H9 (cell line): ENCODE results near the gene ADAM23. TPM values are rescaled to one million over a fixed set of nuclear protein-coding genes. Genes with fewer than 3 reads are reported as not detected.

Experiments used
- DNase-seq: peaks from one replicate; pipeline ENCODE4 v3.0.0-alpha.2; 2017
- H2AFZ ChIP-seq: one replicate; pipeline ENCODE4 v1.6.1; 2013; ENCODE audit warnings: mild to moderate bottlenecking, low read length, control low read depth, moderate library complexity
- H2AK5ac ChIP-seq: 2 replicates; pipeline ENCODE4 v1.6.1; 2013; ENCODE audit warnings: low read length, control low read depth, mixed read lengths; ENCODE audit not compliant: insufficient read length
- H2BK120ac ChIP-seq: one replicate; pipeline ENCODE4 v1.6.1; 2013; ENCODE audit warnings: low read depth, mild to moderate bottlenecking, low read length, control low read depth, inconsistent platforms; ENCODE audit not compliant: poor library complexity, severe bottlenecking
- H2BK12ac ChIP-seq: 2 replicates; pipeline ENCODE4 v1.6.1; 2013; ENCODE audit warnings: low read length, control low read depth, mixed read lengths, low read depth; ENCODE audit not compliant: insufficient read length
- H2BK15ac ChIP-seq: 2 replicates; pipeline ENCODE4 v1.6.1; 2013; ENCODE audit warnings: low read depth, low read length, control low read depth
- H2BK20ac ChIP-seq: one replicate; pipeline ENCODE4 v1.6.1; 2013; ENCODE audit warnings: low read depth, mild to moderate bottlenecking, low read length, control low read depth, inconsistent platforms; ENCODE audit not compliant: poor library complexity, severe bottlenecking
- H2BK5ac ChIP-seq: 2 replicates; pipeline ENCODE4 v1.6.1; 2013; ENCODE audit warnings: low read length, control low read depth, mixed read lengths; ENCODE audit not compliant: insufficient read length
- H3K14ac ChIP-seq: 2 replicates; pipeline ENCODE4 v1.6.1; 2013; ENCODE audit warnings: low read length, control low read depth; ENCODE audit not compliant: insufficient read depth
- H3K18ac ChIP-seq: 2 replicates; pipeline ENCODE4 v1.6.1; 2013; ENCODE audit warnings: low read depth, mild to moderate bottlenecking, mixed read lengths, low read length, control low read depth; ENCODE audit not compliant: insufficient read length
- H3K23ac ChIP-seq: 2 replicates; pipeline ENCODE4 v1.6.1; 2013; ENCODE audit warnings: low read length, control low read depth, mixed read lengths, low read depth; ENCODE audit not compliant: insufficient read length
- H3K23me2 ChIP-seq: 2 replicates; pipeline ENCODE4 v1.6.1; 2013; ENCODE audit warnings: low read depth, mild to moderate bottlenecking, mixed read lengths, low read length, control low read depth; ENCODE audit not compliant: insufficient read length, poor library complexity, severe bottlenecking
- H3K27ac ChIP-seq: 2 replicates; pipeline ENCODE4 v1.5.1; 2013; ENCODE audit warnings: low read length, control low read depth, mixed read lengths, low read depth; ENCODE audit not compliant: insufficient read length
- H3K27me3 ChIP-seq: 2 replicates; pipeline ENCODE4 v1.6.1; 2013; ENCODE audit warnings: low read length, control low read depth, inconsistent platforms; ENCODE audit not compliant: insufficient read depth
- H3K4ac ChIP-seq: 2 replicates; pipeline ENCODE4 v1.6.1; 2013; ENCODE audit warnings: low read depth, mild to moderate bottlenecking, control low read depth, inconsistent platforms, low read length, moderate library complexity
- H3K4me1 ChIP-seq: 2 replicates; pipeline ENCODE4 v1.6.1; 2013; ENCODE audit warnings: low read length, control low read depth, inconsistent platforms; ENCODE audit not compliant: insufficient read depth
- H3K4me2 ChIP-seq: 2 replicates; pipeline ENCODE4 v1.6.1; 2013; ENCODE audit warnings: low read length, control low read depth, mixed read lengths; ENCODE audit not compliant: insufficient read length, insufficient read depth
- H3K56ac ChIP-seq: 2 replicates; pipeline ENCODE4 v1.6.1; 2013; ENCODE audit warnings: low read depth, mild to moderate bottlenecking, mixed read lengths, low read length, control low read depth; ENCODE audit not compliant: insufficient read length
- H3K79me1 ChIP-seq: 2 replicates; pipeline ENCODE4 v1.6.1; 2013; ENCODE audit warnings: low read depth, mild to moderate bottlenecking, moderate library complexity, low read length, control low read depth, inconsistent platforms; ENCODE audit not compliant: insufficient read depth, poor library complexity, severe bottlenecking
- H3K79me2 ChIP-seq: 2 replicates; pipeline ENCODE4 v1.6.1; 2013; ENCODE audit warnings: low read length, control low read depth, inconsistent platforms; ENCODE audit not compliant: insufficient read depth
- H3K9ac ChIP-seq: 2 replicates; pipeline ENCODE4 v1.6.1; 2013; ENCODE audit warnings: low read length, control low read depth, mixed read lengths; ENCODE audit not compliant: insufficient read length; ENCODE audit errors: extremely low read depth
- H3K9me3 ChIP-seq: one replicate; pipeline ENCODE4 v1.6.1; 2013; ENCODE audit warnings: low read depth, low read length, inconsistent platforms; ENCODE audit not compliant: control insufficient read depth
- H3T11ph ChIP-seq: one replicate; pipeline ENCODE4 v1.6.1; 2013; ENCODE audit warnings: mild to moderate bottlenecking, low read length, control low read depth, inconsistent platforms
- H4K20me1 ChIP-seq: one replicate; pipeline ENCODE4 v1.6.1; 2013; ENCODE audit not compliant: control insufficient read depth, insufficient read length, insufficient read depth
- H4K5ac ChIP-seq: 2 replicates; pipeline ENCODE4 v1.6.1; 2013; ENCODE audit warnings: low read depth, mild to moderate bottlenecking, mixed read lengths, low read length, control low read depth; ENCODE audit not compliant: insufficient read length
- H4K8ac ChIP-seq: replicated peaks from 2 replicates; pipeline ENCODE4 v1.6.1; 2013; ENCODE audit warnings: low read length, control low read depth, mixed read lengths, low read depth; ENCODE audit not compliant: insufficient read length
- H4K91ac ChIP-seq: 2 replicates; pipeline ENCODE4 v1.6.1; 2013; ENCODE audit warnings: low read depth, mild to moderate bottlenecking, moderate library complexity, mixed read lengths, low read length, control low read depth; ENCODE audit not compliant: insufficient read length
- H3K27ac Mint-ChIP-seq, 3 experiments: 2 replicates in 2 of 3; 3 replicates in 1 of 3; pipeline ENCODE4 v1.8.0; 2020 to 2021; ENCODE audit warnings: mixed read lengths in 3 of 3, mild to moderate bottlenecking in 1 of 3, moderate library complexity in 1 of 3
- H3K27me3 Mint-ChIP-seq: 2 replicates; pipeline ENCODE4 v1.8.0; 2021; ENCODE audit warnings: low read depth, mild to moderate bottlenecking, moderate library complexity, mixed read lengths
- H3K36me3 Mint-ChIP-seq, 3 experiments: 2 replicates in 2 of 3; 3 replicates in 1 of 3; pipeline ENCODE4 v1.8.0; 2020 to 2021; ENCODE audit warnings: low read depth in 3 of 3, mixed read lengths in 3 of 3; ENCODE audit not compliant: insufficient read depth in 1 of 3
- H3K4me1 Mint-ChIP-seq, 2 experiments: 2 replicates each; pipeline ENCODE4 v1.8.0; 2020; ENCODE audit warnings: mixed read lengths in 2 of 2
- H3K4me3 Mint-ChIP-seq, 2 experiments: 2 replicates in 1 of 2; 3 replicates in 1 of 2; pipeline ENCODE4 v1.8.0; 2020 to 2021; ENCODE audit warnings: mild to moderate bottlenecking in 2 of 2, mixed read lengths in 2 of 2, moderate library complexity in 1 of 2
- H3K9me3 Mint-ChIP-seq, 2 experiments: 2 replicates in 1 of 2; 3 replicates in 1 of 2; pipeline ENCODE4 v1.8.0; 2020; ENCODE audit warnings: mild to moderate bottlenecking in 2 of 2, mixed read lengths in 2 of 2, moderate library complexity in 1 of 2
- WGBS: extraction: QIAGEN DNeasy Blood & Tissue Kit; methylation state at CpG from one replicate; pipeline ENCODE4 v1.1.7; 2013; ENCODE audit warnings: missing lambda C conversion rate, low lambda C conversion rate, mixed read lengths; ENCODE audit not compliant: insufficient read length; ENCODE audit errors: extremely low coverage; 5-methylcytosine and 5-hydroxymethylcytosine counted together
- total RNA-seq: library from RNA; stranded (reverse); gene quantifications from 2 replicates; pipeline ENCODE4 v1.2.1, GENCODE V29; 2021
- TF ChIP-seq, protein P1 (sequence below): fragments of 200-600 bp; sonication (generic); conservative IDR thresholded peaks from 3 replicates; pipeline ENCODE4 v1.8.0; 2021; ENCODE audit warnings: antibody characterized with exemption, mild to moderate bottlenecking

Gene ADAM23
- total RNA-seq, 1 experiment from 2014 or later: 21.4 TPM

DNA sequence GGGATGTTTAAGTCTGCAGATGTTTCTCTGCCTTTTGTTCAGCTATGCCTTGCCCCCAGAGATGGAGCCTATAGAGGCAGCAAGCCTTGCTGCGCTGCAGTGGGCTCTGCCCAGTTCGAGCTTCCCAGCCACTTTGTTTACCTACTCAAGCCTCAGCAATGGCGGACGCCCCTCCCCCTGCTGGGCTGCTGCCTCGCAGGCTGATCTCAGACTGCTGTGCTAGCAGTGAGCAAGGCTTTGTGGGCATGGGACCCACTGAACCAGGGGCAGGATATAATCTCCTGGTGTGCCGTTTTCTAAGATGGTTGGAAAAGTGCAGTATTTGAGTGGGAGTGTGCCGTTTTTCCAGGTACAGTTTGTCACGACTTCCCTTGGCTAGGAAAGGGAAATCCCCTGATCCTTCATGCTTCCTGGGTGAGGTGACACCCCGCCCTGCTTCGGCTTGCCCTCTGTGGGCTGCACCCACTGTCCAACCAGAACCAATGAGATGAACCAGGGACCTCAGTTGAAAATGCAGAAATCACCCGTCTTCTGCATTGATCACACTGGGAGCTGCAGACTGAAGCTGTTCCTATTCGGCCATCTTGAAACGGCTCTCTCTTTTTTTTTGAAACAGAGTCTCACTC, 27.6 kb upstream of the ADAM23 start:
- H3K56ac ChIP-seq: no peak overlapping the region
- H3K36me3 Mint-ChIP-seq: peaks cover 5 to 24% (median 11%) of the 10 kb centered on the region in 3 experiments; a peak in 5 of 7 replicates
- H2AK5ac ChIP-seq: no peak overlapping the region
- H4K8ac ChIP-seq: no peak overlapping the region
- H3K23me2 ChIP-seq: no peaks in the 10 kb centered on the region
- no peak overlapping the region for H2BK15ac ChIP-seq
- no CpG with 5 or more reads among the region's 13 CpGs for WGBS
- H3K4me1 Mint-ChIP-seq: peaks cover 12 to 14% of the 10 kb centered on the region in 2 experiments
- no peak overlapping the region for H4K91ac ChIP-seq
- peaks cover 15 to 23% of the 10 kb centered on the region in 2 experiments for H3K9me3 Mint-ChIP-seq
- H2BK20ac ChIP-seq: no peak overlapping the region
- no peaks in the 10 kb centered on the region for H3K79me1 ChIP-seq
- no peak overlapping the region for H4K5ac ChIP-seq
- no peak overlapping the region for H2BK12ac ChIP-seq
- H3K4me2 ChIP-seq: no peak overlapping the region
- no peak overlapping the region for H3K14ac ChIP-seq
- no peak overlapping the region for H3K4ac ChIP-seq
- TF ChIP-seq, protein P1, sequence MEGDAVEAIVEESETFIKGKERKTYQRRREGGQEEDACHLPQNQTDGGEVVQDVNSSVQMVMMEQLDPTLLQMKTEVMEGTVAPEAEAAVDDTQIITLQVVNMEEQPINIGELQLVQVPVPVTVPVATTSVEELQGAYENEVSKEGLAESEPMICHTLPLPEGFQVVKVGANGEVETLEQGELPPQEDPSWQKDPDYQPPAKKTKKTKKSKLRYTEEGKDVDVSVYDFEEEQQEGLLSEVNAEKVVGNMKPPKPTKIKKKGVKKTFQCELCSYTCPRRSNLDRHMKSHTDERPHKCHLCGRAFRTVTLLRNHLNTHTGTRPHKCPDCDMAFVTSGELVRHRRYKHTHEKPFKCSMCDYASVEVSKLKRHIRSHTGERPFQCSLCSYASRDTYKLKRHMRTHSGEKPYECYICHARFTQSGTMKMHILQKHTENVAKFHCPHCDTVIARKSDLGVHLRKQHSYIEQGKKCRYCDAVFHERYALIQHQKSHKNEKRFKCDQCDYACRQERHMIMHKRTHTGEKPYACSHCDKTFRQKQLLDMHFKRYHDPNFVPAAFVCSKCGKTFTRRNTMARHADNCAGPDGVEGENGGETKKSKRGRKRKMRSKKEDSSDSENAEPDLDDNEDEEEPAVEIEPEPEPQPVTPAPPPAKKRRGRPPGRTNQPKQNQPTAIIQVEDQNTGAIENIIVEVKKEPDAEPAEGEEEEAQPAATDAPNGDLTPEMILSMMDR: no peak
- no peak overlapping the region for H3K9ac ChIP-seq
- H3K4me3 Mint-ChIP-seq: no peak overlapping the region
- H2BK120ac ChIP-seq: no peak overlapping the region
- no peak overlapping the region for H3T11ph ChIP-seq
- H3K9me3 ChIP-seq: no peaks in the 10 kb centered on the region
- no peak overlapping the region for H2AFZ ChIP-seq
- no peak overlapping the region for H3K23ac ChIP-seq
- H3K18ac ChIP-seq: no peak overlapping the region
- DNase-seq: no peak
- no peak overlapping the region for H3K27ac ChIP-seq
- H2BK5ac ChIP-seq: no peak overlapping the region
- H3K27me3 Mint-ChIP-seq: peaks cover 14% of the 10 kb centered on the region
- no peaks in the 10 kb centered on the region for H3K79me2 ChIP-seq
- H3K27me3 ChIP-seq: no peaks in the 10 kb centered on the region
- H3K27ac Mint-ChIP-seq: no peak overlapping the region
- peaks cover 5% of the 10 kb centered on the region for H3K4me1 ChIP-seq
- H4K20me1 ChIP-seq: no peaks in the 10 kb centered on the region
